WI38 (cell line): Measurements from ENCODE around the gene RAB3D.
A peak's percentile ranks its signal among the peaks of the same experiment; 100 is the strongest.

Experiments used
- H3K4me3 ChIP-seq: 2 replicates; pipeline ENCODE4 v1.5.1; 2011; ENCODE audit warnings: low read depth, mild to moderate bottlenecking, control low read depth, low read length
- TF ChIP-seq, protein P1 (sequence below): IDR thresholded peaks from 2 replicates; pipeline ENCODE4 v1.5.1; 2012; ENCODE audit warnings: low read depth, mild to moderate bottlenecking, control low read depth, low read length

RAB3D gene

GRCh38 chr19:11373885-11374432 is 34.5 kb upstream of the RAB3D start:
- H3K4me3 ChIP-seq: peak overlapping the region; percentile 76

DNA sequence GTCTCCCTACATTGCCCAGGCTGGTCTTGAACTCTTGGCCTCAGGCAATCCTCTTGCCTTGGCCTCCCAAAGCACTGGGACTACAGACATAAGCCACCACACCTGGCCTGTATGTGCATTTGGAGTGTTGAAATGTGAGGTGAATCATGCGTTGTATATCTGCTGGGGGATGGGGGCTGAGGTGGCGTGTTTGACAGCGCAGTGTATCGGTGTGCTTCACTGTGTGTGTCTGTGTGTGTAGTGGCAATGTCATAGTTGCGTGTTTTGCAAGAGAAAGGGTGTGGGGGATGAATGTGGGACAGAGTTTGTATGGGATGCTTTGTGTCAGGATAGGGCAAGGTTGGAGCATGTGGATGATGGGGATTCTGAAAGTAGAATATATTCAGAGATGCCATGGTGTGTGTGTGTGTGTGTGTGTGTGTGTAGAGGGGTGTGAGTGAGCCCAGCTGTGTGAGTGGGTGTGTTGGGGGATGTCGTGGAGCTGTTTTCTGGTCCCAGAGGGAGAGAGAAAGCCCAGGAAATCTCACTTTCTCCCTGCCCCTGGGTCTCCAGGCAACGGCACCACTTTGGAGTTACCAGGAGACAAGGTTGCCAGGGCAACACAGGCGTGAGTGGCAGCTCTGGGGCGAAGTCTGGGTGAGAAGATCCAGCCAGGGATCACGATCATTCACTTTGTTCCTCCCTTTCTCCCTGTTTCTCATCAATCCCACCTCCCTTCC is 33.9 kb upstream of the RAB3D start:
- no peak overlapping the region for H3K4me3 ChIP-seq
- TF ChIP-seq, protein P1, sequence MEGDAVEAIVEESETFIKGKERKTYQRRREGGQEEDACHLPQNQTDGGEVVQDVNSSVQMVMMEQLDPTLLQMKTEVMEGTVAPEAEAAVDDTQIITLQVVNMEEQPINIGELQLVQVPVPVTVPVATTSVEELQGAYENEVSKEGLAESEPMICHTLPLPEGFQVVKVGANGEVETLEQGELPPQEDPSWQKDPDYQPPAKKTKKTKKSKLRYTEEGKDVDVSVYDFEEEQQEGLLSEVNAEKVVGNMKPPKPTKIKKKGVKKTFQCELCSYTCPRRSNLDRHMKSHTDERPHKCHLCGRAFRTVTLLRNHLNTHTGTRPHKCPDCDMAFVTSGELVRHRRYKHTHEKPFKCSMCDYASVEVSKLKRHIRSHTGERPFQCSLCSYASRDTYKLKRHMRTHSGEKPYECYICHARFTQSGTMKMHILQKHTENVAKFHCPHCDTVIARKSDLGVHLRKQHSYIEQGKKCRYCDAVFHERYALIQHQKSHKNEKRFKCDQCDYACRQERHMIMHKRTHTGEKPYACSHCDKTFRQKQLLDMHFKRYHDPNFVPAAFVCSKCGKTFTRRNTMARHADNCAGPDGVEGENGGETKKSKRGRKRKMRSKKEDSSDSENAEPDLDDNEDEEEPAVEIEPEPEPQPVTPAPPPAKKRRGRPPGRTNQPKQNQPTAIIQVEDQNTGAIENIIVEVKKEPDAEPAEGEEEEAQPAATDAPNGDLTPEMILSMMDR: no peak

More at GRCh38 chr19:11373885-11374432, 34.5 kb upstream of the RAB3D start:
- TF ChIP-seq, protein P1: no peak

GRCh38 chr19:11370744-11371143 is 31.3 kb upstream of the RAB3D start:
- TF ChIP-seq, protein P1: no peak
- no peak overlapping the region for H3K4me3 ChIP-seq

DNA sequence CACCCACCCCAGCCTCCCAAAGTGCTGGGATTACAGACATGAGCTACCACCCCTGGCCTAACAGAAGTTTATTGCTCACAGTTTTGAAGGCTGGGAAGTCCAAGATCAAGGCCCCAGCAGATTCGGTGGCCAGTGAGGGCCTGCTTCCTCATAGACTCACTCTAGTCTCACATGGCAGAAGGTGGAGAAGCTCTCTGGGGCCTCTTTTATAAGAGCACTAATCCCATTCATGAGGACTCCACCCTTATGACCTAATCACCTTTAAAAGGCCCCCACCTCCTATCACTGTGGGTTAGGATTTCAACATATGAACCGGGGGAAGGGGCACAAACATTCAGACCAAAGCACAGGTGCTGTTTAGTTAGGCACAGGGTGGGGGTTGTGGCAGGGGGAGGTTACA is 28.1 kb upstream of the RAB3D start:
- TF ChIP-seq, protein P1: no peak
- no peak overlapping the region for H3K4me3 ChIP-seq

DNA sequence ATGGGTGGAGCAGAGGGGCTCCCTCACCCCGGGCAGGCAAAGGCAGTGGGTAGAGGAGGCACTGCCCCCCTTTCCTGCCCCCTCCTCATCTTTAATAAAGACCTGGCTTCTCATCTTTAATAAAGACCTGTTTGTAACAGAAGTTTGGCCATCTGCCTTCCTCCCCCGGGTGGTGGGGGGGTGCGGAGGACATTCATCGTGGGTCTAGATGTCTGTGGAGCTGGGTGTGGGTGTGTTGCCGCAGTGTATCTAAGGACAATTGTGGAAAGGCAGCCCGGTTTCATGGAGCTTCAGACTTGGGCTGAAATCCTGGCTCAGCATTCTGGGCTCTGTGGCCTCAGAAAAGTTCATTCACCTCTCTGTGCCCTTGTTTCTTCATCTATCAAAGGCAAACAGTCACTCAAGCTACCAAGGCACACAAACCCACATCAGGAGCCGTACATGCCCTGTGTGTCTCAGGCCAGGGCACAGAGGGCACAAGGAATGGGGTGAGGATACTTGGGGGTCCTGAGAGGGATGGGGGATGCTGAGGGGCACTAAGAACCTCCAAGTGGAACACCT is 26.2 kb upstream of the RAB3D start:
- TF ChIP-seq, protein P1: no peak
- H3K4me3 ChIP-seq: no peak overlapping the region

DNA sequence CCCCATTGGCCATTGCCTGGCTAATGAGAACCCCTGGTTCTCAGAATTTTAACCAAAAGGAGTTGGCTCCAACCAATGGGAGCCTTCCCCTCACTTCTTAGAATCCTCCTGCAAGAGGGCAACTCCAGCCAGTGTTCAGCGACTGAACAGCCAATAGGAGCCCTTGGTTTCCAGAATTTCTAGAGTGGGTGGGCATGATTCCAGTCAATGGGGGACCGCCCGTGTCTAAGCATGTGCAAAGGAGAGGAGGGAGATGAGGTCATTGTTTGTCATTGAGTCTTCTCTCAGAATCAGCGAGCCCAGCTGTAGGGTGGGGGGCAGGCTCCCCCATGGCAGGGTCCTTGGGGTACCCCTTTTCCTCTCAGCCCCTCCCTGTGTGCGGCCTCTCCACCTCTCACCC is 25.5 kb upstream of the RAB3D start:
- TF ChIP-seq, protein P1: no peak
- no peak overlapping the region for H3K4me3 ChIP-seq

- TF ChIP-seq, protein P1: no peak
- H3K4me3 ChIP-seq: no peak overlapping the region
These were observed 24.9 kb upstream of the RAB3D start for GRCh38 chr19:11364296-11364904.
